ENCODE data around the gene TLE4. TPM values are rescaled to one million over a fixed set of nuclear protein-coding genes. Genes with fewer than 3 reads are reported as not detected.

TLE4 gene
- total and polyA plus RNA-seq, 12 donors = 4.2 to 17.3 (median 11.0) TPM

- TF ChIP-seq, protein P1, sequence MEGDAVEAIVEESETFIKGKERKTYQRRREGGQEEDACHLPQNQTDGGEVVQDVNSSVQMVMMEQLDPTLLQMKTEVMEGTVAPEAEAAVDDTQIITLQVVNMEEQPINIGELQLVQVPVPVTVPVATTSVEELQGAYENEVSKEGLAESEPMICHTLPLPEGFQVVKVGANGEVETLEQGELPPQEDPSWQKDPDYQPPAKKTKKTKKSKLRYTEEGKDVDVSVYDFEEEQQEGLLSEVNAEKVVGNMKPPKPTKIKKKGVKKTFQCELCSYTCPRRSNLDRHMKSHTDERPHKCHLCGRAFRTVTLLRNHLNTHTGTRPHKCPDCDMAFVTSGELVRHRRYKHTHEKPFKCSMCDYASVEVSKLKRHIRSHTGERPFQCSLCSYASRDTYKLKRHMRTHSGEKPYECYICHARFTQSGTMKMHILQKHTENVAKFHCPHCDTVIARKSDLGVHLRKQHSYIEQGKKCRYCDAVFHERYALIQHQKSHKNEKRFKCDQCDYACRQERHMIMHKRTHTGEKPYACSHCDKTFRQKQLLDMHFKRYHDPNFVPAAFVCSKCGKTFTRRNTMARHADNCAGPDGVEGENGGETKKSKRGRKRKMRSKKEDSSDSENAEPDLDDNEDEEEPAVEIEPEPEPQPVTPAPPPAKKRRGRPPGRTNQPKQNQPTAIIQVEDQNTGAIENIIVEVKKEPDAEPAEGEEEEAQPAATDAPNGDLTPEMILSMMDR (IDR thresholded peaks at IDR 0.05) = no peak
- H3K27me3 ChIP-seq = no peaks in the 10 kb centered on the region
- intact Hi-C loops (cut with DNase I) = loop anchor here in 8 of 10 donors (2.0 to 10.0 kb wide), 7 partner anchors 43 to 165 kb away; no protein-coding TSS in a partner anchor
These were observed 7.9 kb downstream of the TLE4 start for GRCh38 chr9:79579624-79580023.

GRCh38 chr9:79580055-79580454, 8.3 kb downstream of the TLE4 start:
- 95 to 98% methylated on average over 7 of the region's 7 CpGs for WGBS, 2 donors
- Histone ChIP-seq H3K4me1 (peaks cover 4 to 89% (median 62%) of the 10 kb centered on the region in 9 donors), H3K27ac (no peak overlapping the region), H3K9me3 (no peaks in the 10 kb centered on the region), H3K27me3 (no peaks in the 10 kb centered on the region), H3K4me3 (no peak overlapping the region), H3K36me3 (peaks cover 0 to 13% (median 0%) of the 10 kb centered on the region in 9 donors)
- ATAC-seq = no peak
- no peak for DNase-seq
- intact Hi-C loops (cut with DNase I) = loop anchor here in 2 of 10 donors (5.0 to 10.0 kb wide), 2 partner anchors 42 to 85 kb away; no protein-coding TSS in a partner anchor
- TF ChIP-seq, protein P1 (IDR thresholded peaks at IDR 0.05) = no peak

More at GRCh38 chr9:79579624-79580023, 7.9 kb downstream of the TLE4 start:
- H3K27ac ChIP-seq = peak overlapping the region in 1 of 10 donors; percentile 75
- H3K4me3 ChIP-seq = no peak overlapping the region
- WGBS, 2 donors = 94% methylated on average over 2 of the region's 2 CpGs
- no peaks in the 10 kb centered on the region for H3K9me3 ChIP-seq
- DNase-seq (no peak), ATAC-seq (no peak)
- H3K36me3 ChIP-seq = peaks cover 0 to 13% (median 0%) of the 10 kb centered on the region in 9 donors
- peaks cover 4 to 90% (median 61%) of the 10 kb centered on the region in 9 donors for H3K4me1 ChIP-seq

- ATAC-seq (no peak), DNase-seq (no peak)
- H3K36me3 ChIP-seq = peaks cover 0 to 5% (median 0%) of the 10 kb centered on the region in 9 donors
- TF ChIP-seq, protein P1 (IDR thresholded peaks at IDR 0.05) = no peak
- H3K9me3 ChIP-seq = no peaks in the 10 kb centered on the region
- no peaks in the 10 kb centered on the region for H3K27me3 ChIP-seq
- peak overlapping the region in 4 of 10 donors; percentile 20 to 73 (median 38) for H3K27ac ChIP-seq
- intact Hi-C loops (cut with DNase I) = loop anchor here in 3 of 10 donors (1.0 to 10.0 kb wide), 3 partner anchors 36 to 83 kb away; no protein-coding TSS in a partner anchor
- WGBS, 2 donors = 35 to 38% methylated on average over 3 of the region's 3 CpGs
- no peak overlapping the region for H3K4me3 ChIP-seq
- H3K4me1 ChIP-seq = peaks cover 4 to 86% (median 61%) of the 10 kb centered on the region in 9 donors
These were observed 9.6 kb downstream of the TLE4 start for GRCh38 chr9:79581388-79581787.

DNA sequence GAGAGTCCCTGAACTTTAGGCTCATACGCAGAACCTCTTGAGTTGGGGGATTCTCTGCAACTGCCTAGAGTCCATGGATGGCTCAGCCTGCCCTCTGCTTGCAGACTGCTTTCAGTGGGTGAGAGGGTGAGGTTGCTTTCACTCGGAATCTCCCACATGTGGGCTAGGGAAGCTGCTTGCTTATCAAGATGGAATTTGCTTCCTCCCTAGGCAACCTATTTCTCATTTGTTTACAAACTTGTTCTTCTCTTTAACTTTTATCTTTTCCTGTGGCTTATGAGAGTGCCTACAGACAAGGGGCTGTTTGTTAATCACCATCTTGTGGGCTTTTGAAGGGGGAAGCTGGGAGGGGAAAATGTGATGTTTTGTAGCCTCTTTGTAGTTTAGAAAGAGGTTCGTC, 10.0 kb downstream of the TLE4 start:
- TF ChIP-seq, protein P1 (IDR thresholded peaks at IDR 0.05) = no peak
- ATAC-seq (no peak), DNase-seq (no peak)
- Histone ChIP-seq H3K36me3 (peaks cover 0 to 5% (median 0%) of the 10 kb centered on the region in 9 donors), H3K27ac (peak overlapping the region in 4 of 10 donors; percentile 20 to 73 (median 38)), H3K27me3 (no peaks in the 10 kb centered on the region), H3K9me3 (no peaks in the 10 kb centered on the region), H3K4me1 (peaks cover 4 to 86% (median 57%) of the 10 kb centered on the region in 9 donors), H3K4me3 (no peak overlapping the region)
- intact Hi-C loops (cut with DNase I) = loop anchor here in 3 of 10 donors (1.0 to 10.0 kb wide), 3 partner anchors 36 to 83 kb away; no protein-coding TSS in a partner anchor
- 45 to 55% methylated on average over 3 of the region's 3 CpGs for WGBS, 2 donors
